ENCODE results near the gene INPP4B.

Gene INPP4B

DNA sequence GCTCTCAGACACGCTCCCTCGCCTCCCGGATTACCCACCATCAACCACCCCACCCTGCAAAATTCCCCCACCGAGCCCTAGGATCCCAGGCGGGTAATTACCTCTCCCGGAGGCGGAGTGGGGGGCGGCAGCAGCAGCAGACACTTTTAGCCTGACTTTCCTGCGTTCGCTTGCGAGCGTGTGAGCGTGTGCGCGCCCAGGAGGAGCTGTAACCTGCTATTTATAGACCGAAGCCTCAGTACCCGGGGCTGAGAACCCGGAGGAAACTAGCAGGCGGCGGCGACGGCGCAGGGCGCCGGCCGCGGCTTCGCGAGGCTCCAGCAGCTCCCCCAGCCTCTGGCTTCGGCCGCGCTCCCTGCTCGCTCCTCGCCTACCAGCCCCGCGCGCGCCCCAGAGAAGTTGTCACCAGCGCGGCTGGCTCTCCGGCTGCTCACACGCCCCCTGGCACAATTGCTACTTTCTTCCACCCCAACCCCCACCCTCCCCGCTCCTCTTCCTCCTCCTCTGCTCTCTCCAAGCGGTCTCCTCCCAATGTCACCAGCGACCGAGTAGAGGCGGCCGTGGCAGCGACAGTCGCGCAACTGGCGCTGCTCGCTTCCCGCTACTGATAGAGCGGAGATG lies at the start of gene INPP4B:
INPP4B (minus strand) TSS at position 194 of the 621 bp plus-strand sequence.
- DNase-seq (ENCODE audit: low read depth), result peak; percentile 36

GRCh38 chr4:142893012-142893411 lies 46.9 kb upstream of the INPP4B start:
- no peak for DNase-seq (ENCODE audit: low read depth)

DNA sequence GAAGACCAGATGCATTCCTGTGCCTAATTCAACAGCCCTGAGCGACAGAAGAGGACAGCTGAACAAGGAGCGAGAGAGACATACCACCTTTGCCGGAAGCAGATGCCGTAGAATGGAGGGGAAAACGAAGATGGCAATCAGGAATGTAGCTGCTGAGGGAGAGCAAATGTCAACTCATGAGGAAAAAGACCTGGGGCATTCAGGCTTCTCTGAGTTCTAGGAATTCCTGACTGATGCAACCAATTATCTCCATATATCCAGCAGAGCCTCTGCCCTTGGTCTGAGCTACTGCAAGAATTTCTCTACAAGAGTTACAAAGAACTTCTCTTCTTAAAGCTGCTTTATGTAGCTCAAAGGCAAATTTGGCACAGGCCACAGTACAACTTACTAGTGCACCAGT lies 40.5 kb upstream of the INPP4B start:
- no peak for DNase-seq (ENCODE audit: low read depth)

GRCh38 chr4:142883040-142883832 lies 37.1 kb upstream of the INPP4B start:
- DNase-seq (ENCODE audit: low read depth), result no peak

DNA sequence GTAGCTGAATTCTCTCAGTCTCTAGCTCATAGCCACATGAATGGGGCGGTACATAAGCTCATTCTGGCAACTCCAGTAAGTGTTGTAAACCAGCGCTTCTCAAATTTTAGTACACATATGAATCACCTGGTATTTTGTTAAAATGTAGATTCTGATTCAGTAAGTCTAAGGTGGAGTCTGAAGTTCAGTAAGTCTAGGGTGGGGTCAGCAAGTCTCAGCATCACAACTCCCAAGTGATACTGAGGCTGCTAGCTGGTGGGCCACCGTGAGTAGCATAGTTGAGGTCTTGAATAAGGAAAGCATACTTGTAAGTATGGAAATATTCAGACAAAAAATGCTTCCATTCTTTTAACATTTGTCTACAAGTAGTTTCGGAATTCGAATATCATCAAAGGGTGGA lies 36.1 kb upstream of the INPP4B start:
- DNase-seq (ENCODE audit: low read depth), result no peak

DNA sequence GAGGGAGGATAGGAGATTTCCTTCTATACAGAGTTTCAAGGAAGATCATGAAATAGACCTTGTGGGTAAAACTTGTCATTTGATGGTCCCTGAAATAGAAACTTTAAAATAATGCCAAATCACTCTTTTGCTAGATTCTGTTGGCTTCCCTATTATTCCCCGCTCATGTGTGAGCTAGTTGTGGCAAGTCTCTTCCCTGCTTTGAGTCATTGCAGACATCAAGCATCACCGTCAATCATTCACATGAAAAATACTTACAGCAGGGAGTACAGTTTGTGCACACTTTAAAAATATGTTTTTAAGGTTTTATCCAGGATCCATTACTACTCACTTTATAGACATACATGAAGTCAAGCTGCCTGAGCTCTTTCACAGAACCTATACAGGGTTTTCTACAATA lies 35.2 kb upstream of the INPP4B start:
- no peak for DNase-seq (ENCODE audit: low read depth)

GRCh38 chr4:142875117-142875516 lies 29.0 kb upstream of the INPP4B start:
- no peak for DNase-seq (ENCODE audit: low read depth)

- no peak for DNase-seq (ENCODE audit: low read depth)
Observed at GRCh38 chr4:142874684-142875083, 28.6 kb upstream of the INPP4B start.

GRCh38 chr4:142866685-142867084 lies 20.6 kb upstream of the INPP4B start:
- DNase-seq (ENCODE audit: low read depth), result no peak

GRCh38 chr4:142861351-142861750 lies 15.2 kb upstream of the INPP4B start:
- no peak for DNase-seq (ENCODE audit: low read depth)

DNA sequence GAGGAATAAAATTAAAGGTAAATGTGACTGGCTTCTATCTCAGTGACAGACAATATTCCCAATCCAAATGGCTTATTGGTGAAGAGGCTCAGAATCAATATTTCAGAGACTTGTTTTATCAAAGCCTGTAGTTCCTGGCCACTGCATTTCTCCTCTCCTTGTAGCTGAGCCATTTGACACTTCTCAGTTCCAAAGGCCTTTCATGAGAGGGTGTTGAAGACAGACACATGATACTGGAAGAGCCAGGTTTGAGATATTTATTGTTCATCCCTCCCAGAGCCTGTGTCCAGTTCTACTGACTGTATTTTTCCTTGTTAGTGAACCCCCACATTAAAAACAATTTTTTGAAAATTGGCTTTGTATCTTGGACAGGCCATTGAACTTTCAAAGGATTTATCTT lies 12.9 kb upstream of the INPP4B start:
- DNase-seq (ENCODE audit: low read depth), result no peak

- no peak for DNase-seq (ENCODE audit: low read depth)
Observed at GRCh38 chr4:142858446-142858845, 12.3 kb upstream of the INPP4B start.

DNA sequence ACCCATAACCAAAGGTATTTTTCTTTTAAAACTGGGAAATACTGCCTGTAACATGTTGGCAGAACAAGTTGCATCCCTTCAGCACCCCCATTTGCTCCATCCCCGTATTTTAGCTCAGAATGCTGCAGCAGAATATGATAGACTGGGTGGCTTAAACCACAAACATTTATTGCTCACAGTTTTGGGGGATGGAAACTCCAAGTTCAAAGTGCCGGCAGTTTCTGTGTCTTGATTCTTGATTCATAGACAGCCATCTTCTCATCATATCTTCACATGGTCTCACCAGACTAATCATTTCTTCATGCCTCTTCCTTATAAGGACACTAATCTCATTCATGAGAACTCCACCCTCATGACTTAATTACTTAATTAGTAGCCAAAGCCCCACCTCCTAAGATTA lies 10.5 kb upstream of the INPP4B start:
- DNase-seq (ENCODE audit: low read depth), result no peak

- DNase-seq (ENCODE audit: low read depth), result no peak
Observed at GRCh38 chr4:142850478-142850877, 4.4 kb upstream of the INPP4B start.

GRCh38 chr4:142846729-142847596 lies 862 bp upstream of the INPP4B start:
- peak; percentile 61 for DNase-seq (ENCODE audit: low read depth)

- no peak for DNase-seq (ENCODE audit: low read depth)
Observed at GRCh38 chr4:142845293-142846107, 601 bp downstream of the INPP4B start.

DNA sequence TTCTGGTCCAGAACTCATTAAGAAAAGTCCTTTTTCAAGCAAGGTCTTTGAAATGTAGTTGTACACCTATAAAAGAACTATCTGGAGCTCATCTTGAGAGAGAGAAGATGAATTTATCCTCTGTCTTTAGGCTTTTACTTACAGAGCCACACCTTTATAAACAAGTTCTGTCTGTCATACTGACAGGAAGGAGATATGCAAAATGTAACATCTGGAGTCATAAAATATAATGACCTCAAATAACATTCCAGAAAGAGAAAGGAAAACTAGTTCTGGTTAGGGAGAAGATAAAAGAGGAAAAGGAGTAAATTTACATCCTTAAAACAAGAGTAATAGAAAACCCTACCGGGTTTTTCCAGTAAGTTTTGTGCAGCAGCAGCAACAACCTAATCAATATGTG lies 1.3 kb downstream of the INPP4B start:
- no peak for DNase-seq (ENCODE audit: low read depth)

DNA sequence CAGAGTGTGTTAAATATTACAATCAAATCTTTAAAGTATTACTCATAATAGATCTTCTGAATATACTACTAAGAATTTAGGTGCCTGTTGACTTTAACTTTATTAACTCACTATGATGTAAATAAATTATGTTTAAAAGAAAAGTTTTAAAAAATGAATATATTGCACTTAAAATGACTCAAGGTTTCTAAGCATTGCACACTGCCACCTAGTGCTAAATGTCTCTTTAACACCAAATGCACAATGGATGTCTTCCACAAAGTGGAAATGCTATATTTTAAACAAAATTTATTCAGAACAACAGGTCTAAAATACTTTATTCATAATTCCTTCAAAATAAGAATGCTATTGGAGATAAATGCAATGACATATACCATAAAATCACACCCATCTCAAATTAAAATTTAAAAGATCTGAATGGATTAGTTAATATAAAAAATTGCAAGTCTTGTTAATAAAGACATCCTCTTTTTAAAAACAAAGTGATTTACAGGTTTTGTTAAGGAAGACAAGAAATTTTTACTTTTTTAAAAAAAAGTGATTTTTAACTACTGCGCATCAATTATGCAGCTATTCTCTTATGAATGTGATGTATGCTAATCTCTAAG lies 5.5 kb downstream of the INPP4B start:
- DNase-seq (ENCODE audit: low read depth), result no peak

DNA sequence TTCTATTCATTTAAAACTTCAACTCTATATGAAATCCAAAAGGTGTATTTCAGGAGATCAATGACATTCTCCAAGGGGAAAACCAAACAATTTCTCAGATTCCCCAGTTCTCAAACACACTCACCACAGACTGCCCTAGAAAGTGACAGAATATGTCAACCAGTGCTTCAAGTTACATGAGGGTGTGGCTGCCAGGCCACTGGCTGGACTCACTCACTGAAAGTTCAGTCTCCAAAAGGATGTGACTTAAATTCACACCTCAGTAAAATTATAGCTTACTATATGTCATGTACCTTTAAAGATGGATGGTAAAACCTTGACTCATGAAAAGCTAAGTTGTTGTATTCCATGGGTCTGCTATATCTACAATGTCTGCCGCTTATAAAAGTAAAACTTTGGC lies 7.3 kb downstream of the INPP4B start:
- DNase-seq (ENCODE audit: low read depth), result no peak

- DNase-seq (ENCODE audit: low read depth), result no peak
Observed at GRCh38 chr4:142832022-142832421, 14.1 kb downstream of the INPP4B start.

GRCh38 chr4:142826503-142827241 lies 19.4 kb downstream of the INPP4B start:
- no peak for DNase-seq (ENCODE audit: low read depth)
